Measurements from ENCODE around the gene RABL2B.
"Not testable (repeated sequence)": the region's sequence is repeated elsewhere in the genome, so short reads cannot be mapped to it uniquely, and the experiment has no call there.

Gene RABL2B

DNA sequence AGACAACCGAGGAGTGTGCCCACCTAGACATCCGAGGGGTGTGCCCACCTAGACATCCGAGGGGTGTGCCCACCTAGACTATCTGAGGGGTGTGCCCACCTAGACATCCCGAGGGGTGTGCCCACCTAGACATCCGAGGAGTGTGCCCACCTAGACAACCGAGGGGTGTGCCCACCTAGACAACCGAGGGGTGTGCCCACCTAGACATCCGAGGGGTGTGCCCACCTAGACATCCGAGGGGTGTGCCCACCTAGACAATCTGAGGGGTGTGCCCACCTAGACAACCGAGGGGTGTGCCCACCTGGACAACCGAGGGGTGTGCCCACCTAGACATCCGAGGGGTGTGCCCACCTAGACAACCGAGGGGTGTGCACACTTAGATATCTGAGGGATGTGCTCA is 34.8 kb downstream of the RABL2B start:
- H3K4me3 ChIP-seq (ENCODE audit: low read depth, low read length); DNase-seq (ENCODE audit: low read depth): not testable (repeated sequence)

DNA sequence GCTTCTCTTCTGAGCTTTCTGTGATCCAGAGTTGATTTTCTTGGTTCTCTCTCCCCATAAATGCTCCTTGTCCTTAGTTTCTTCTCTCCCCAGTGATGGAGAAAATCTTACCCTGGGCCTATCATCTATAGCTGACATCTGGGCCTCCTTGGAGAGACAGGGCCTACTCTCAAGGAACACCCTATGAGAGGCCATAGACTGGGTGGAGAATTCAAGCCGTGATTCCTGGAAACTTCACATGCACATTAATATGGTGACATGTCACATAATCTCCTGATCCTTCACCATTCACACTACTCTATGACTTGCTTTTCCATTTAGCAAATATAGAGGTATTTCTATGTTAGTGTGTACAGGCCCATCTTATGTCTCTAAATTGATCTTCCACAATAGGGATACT is 35.9 kb downstream of the RABL2B start:
- not testable (repeated sequence) for H3K4me3 ChIP-seq (ENCODE audit: low read depth, low read length); DNase-seq (ENCODE audit: low read depth)

DNA sequence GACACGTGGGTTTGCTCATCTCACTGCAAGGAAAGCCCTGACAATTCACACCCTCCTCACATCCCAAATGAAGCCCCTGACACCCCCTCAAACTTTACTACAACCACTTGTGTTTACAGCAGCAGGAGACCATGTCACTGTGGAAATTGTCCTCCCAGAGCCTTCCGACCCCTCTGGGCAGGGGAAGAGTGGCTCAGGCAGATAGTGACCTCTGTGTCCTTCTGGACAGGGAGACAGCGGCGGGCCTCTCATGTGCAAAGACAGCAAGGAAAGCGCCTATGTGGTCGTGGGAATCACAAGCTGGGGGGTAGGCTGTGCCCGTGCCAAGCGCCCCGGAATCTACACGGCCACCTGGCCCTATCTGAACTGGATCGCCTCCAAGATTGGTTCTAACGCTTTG is 39.0 kb downstream of the RABL2B start:
- H3K4me3 ChIP-seq (ENCODE audit: low read depth, low read length); DNase-seq (ENCODE audit: low read depth): not testable (repeated sequence)

DNA sequence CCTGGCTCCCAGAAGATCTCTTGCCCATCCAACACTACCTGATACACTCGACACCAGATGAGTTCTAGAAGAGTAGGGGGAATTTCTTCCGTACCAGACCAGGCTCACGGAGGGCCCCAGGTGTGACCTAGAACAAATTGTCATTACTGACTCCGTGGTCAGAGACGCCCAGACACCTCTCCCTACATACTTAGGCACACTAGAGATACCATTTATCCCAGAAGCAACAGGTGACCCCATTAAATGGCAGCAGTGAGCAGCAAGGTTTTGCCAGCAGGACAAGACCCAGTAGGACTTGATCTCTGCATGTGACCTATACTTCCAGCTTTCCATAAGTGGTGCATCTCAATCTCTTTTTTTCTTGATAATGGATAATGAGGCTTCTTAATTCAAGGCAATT is 42.7 kb downstream of the RABL2B start:
- DNase-seq (ENCODE audit: low read depth); H3K4me3 ChIP-seq (ENCODE audit: low read depth, low read length): not testable (repeated sequence)

DNA sequence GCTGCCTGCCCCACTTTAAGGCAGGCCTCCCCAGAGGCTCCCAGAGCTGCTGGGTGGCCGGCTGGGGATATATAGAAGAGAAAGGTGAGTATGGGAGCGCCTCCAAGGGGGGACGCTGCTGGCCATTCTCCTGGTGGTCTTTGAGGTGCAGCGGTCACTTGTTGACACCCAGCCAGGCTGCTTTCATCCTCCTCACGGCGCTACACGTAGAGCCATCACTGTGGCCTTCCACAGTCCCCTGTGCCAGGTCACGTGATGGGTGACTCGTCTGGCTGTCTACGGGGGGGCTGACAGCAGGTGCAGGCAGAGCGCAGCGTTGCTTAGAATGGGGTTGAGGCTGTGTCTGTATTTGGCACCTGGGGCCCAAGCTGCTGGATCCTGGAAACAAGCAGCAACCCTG is 43.5 kb downstream of the RABL2B start:
- no peak for DNase-seq (ENCODE audit: low read depth)
- no peak overlapping the region for H3K4me3 ChIP-seq (ENCODE audit: low read depth, low read length)
- no peak for TF ChIP-seq POLR2A (IDR thresholded peaks at IDR 0.05; ENCODE audit: extremely low read depth, insufficient read length)
- TF ChIP-seq MYC (IDR thresholded peaks at IDR 0.05; ENCODE audit: low read depth, low read length): no peak
- TF ChIP-seq, protein P1, sequence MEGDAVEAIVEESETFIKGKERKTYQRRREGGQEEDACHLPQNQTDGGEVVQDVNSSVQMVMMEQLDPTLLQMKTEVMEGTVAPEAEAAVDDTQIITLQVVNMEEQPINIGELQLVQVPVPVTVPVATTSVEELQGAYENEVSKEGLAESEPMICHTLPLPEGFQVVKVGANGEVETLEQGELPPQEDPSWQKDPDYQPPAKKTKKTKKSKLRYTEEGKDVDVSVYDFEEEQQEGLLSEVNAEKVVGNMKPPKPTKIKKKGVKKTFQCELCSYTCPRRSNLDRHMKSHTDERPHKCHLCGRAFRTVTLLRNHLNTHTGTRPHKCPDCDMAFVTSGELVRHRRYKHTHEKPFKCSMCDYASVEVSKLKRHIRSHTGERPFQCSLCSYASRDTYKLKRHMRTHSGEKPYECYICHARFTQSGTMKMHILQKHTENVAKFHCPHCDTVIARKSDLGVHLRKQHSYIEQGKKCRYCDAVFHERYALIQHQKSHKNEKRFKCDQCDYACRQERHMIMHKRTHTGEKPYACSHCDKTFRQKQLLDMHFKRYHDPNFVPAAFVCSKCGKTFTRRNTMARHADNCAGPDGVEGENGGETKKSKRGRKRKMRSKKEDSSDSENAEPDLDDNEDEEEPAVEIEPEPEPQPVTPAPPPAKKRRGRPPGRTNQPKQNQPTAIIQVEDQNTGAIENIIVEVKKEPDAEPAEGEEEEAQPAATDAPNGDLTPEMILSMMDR (IDR thresholded peaks at IDR 0.05; ENCODE audit: low read depth, low read length): no peak
- TF ChIP-seq, protein P2, sequence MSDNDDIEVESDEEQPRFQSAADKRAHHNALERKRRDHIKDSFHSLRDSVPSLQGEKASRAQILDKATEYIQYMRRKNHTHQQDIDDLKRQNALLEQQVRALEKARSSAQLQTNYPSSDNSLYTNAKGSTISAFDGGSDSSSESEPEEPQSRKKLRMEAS (IDR thresholded peaks at IDR 0.05; ENCODE audit: low read depth, low read length): no peak

DNA sequence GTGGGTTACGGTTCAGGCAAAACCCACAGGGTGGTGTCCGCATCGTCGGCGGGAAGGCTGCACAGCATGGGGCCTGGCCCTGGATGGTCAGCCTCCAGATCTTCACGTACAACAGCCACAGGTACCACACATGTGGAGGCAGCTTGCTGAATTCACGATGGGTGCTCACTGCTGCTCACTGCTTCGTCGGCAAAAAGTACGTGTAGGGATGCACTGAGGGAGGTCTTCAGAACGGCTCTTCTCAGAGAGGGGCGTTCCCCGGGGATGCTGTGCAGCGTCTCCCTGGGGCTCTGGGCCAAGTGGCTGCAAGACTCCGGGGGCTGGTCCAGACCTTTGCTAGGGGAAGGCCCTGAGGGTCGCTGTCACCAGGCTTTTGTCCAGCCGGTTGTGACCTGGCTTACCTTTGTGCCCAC is 44.2 kb downstream of the RABL2B start:
- TF ChIP-seq, protein P2 (IDR thresholded peaks at IDR 0.05; ENCODE audit: low read depth, low read length): no peak
- TF ChIP-seq, protein P1 (IDR thresholded peaks at IDR 0.05; ENCODE audit: low read depth, low read length): no peak
- TF ChIP-seq MYC (IDR thresholded peaks at IDR 0.05; ENCODE audit: low read depth, low read length): no peak
- no peak for TF ChIP-seq POLR2A (IDR thresholded peaks at IDR 0.05; ENCODE audit: extremely low read depth, insufficient read length)

DNA sequence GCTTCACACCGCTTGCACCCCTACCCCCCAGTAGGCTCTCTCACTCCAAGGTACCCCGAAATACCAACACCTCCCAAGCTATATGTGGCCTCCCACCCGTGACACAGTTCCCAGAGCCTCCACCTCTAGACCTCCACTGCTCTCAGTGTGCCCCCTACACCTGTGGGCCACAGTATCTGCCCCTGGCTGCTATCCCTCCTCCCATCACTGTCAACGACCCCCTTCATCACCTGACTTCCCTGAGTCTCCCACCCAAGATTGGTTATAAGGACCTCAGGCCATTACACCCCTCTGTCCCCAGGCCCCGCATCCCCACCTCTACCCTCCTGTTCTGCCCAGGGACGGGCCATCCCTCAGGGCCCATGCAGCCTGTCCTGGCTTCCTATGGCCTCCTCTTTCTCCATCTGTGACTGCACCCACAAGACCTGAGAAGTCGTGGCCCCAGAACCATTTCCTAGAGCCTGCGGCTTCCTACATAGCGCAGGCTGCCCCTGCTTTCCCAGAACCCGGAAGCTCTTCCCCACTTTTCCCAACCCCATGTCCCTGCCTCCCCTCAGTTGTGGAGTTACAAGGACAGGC is 44.7 kb downstream of the RABL2B start:
- no peak for DNase-seq (ENCODE audit: low read depth)
- TF ChIP-seq, protein P1 (IDR thresholded peaks at IDR 0.05; ENCODE audit: low read depth, low read length): no peak
- TF ChIP-seq, protein P2 (IDR thresholded peaks at IDR 0.05; ENCODE audit: low read depth, low read length): no peak
- TF ChIP-seq POLR2A (IDR thresholded peaks at IDR 0.05; ENCODE audit: extremely low read depth, insufficient read length) (no peak), MYC (IDR thresholded peaks at IDR 0.05; ENCODE audit: low read depth, low read length) (no peak)
- H3K4me3 ChIP-seq (ENCODE audit: low read depth, low read length): no peak overlapping the region

More for the DNA sequence above, 44.2 kb downstream of the RABL2B start:
- DNase-seq (ENCODE audit: low read depth): no peak
- no peak overlapping the region for H3K4me3 ChIP-seq (ENCODE audit: low read depth, low read length)

DNA sequence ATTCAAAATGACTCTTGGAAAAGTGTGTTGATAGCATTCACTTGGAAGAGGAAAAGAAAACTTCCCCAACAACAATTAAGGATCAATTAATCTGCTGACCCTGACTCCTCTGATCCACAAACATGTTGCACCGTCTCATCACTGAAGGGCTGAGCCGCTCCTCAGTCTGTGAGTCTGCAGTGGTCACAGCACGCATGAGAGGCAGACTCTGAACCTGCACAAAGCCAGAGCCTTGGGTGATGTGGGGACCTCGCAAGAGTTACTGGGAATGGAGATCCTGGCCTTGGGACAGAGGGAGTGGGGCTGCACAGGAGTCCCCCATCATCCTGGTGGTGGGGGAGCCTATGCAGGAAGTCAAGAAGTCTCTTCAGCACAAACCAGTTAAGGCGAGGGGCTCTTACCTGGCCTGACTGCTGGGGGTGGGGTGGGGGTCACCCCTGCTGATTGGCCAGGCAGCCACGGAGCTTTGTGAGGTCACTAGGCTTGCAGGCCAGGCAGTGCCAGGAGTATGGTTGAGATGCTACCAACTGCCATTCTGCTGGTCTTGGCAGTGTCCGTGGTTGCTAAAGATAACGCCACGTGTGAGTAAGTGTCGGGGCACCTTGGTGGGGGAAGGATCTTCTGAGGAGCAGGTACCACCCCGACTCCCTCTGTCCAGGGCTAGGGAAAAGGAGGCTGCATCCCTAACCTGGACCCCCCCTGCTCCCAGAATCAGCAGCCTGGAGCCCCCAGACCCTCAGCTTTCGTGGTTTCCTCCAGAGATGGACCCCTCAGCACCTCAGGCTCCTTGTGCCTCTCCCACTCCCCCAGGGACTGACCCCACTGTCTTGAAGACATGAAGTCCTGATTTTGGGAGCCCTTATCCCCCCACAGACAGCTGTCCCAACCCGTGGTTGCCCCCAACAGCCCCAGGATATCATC is 45.4 kb downstream of the RABL2B start, which contains the start of gene ACR:
ACR (plus strand) TSS at position 477 of the 921 bp plus-strand sequence; CDS start at position 509, 32 bp downstream.
- H3K4me3 ChIP-seq (ENCODE audit: low read depth, low read length): no peak within 1 kb of the TSS
- TF ChIP-seq POLR2A (IDR thresholded peaks at IDR 0.05; ENCODE audit: extremely low read depth, insufficient read length): no peak
- TF ChIP-seq, protein P2 (IDR thresholded peaks at IDR 0.05; ENCODE audit: low read depth, low read length): no peak
- TF ChIP-seq MYC (IDR thresholded peaks at IDR 0.05; ENCODE audit: low read depth, low read length): no peak
- TF ChIP-seq, protein P1 (IDR thresholded peaks at IDR 0.05; ENCODE audit: low read depth, low read length): no peak
- no peak for DNase-seq (ENCODE audit: low read depth)
